ENCODE data around the gene NAT10. TPM values are rescaled to one million over a fixed set of nuclear protein-coding genes. Genes with fewer than 3 reads are reported as not detected.

Gene NAT10
- total RNA-seq (2022; extraction: Qiagen RNA extraction): 45.7 to 51.0 TPM (median 46.8 TPM) in 5 replicates

DNA sequence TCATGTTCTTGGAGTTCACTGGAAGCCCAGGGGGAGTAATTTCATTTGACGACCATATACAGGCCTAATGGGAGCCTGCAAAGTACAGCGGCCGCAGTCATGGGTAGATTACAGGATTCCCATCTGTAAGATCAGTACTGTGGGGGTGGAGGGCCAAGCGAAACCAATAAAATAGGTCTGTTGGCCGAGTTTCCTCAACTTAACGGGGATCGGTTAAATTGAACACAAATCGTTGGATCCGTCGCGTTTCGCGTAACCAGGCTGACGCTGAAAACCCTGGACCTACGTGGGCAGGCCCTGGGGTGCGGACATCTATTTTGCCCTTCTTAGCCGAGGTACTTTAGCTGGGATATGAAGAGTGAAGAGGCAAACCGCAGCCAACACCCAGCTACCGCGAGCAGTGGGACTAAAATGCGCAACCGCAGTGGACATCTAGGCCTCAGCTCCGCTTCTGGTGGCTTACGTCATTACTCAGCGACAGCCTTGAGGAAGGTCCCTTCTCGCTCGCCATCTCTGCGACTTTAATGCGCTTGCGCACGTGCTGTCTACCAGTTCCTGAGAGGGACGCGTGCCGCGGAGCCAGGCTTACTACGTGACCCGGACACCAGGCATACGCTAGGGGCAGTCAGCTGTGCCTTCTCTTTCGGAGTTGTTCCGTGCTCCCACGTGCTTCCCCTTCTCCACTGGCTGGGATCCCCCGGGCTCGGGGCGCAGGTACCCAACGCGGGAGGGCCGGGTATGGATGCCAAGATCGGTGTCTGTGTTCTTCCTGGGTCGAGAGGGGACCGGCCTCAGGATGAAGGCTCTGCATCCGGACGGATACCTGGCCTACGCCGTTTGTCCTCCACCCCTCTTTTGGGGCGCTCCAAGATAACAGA lies at the start of gene NAT10:
Gene NAT10 (plus strand): TSS at position 551 of the 878 bp plus-strand sequence. CDS start 2,597 bp downstream, outside the sequence.

Other genes starting within 250 kb of the NAT10 start
- gene LMO2, start 213.6 kb upstream of the NAT10 start, total RNA-seq (2022; extraction: Qiagen RNA extraction): 0.37 to 0.78 TPM (median 0.58 TPM) in 5 replicates
- gene CAPRIN1, start 53.9 kb upstream of the NAT10 start, total RNA-seq (2022; extraction: Qiagen RNA extraction): 133 to 145 TPM (median 138 TPM) in 5 replicates